NCI-H146 treated with DMSO at 0.1 percent for 48 hours (cell line): Measurements from ENCODE around the gene AMPD1.

ENCODE experiments used
- DNase-seq: peaks from one replicate; lab custom pipeline; 2025; ENCODE audit not compliant: unreplicated experiment; lab: John Stamatoyannopoulos, UW

Gene AMPD1

DNA sequence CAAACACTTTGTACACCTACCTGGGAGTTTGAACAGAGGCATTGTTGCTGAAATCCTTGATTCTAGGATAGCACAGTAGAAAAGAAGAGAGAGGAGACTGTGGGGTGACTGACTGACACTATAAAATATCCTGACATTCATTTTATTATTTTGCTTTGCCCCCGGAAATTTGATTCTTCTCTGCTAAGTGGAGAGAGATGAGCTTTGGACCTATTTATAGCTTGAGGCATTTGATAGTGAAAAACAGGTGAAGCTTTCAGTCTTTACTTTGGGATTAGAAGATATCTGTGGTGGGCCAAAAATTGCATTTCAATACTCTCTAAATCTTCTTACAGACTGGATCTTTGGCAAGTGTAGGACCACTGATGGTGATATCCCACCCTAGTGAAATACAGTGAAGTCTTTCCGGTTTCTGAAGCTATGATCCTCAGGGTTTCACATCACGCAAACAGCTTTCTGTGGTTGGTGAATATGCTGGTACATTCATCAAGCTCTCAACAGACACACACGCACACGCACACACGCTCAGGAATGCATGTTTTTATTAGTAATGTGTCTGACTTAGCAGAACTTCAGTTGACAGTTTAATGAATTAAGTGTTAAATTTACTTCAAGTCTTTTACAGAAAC is at the start of gene AMPD1:
AMPD1 (minus strand) TSS at position 117 of the 629 bp plus-strand sequence; CDS start at position 42, 75 bp downstream.
- no peak for DNase-seq

DNA sequence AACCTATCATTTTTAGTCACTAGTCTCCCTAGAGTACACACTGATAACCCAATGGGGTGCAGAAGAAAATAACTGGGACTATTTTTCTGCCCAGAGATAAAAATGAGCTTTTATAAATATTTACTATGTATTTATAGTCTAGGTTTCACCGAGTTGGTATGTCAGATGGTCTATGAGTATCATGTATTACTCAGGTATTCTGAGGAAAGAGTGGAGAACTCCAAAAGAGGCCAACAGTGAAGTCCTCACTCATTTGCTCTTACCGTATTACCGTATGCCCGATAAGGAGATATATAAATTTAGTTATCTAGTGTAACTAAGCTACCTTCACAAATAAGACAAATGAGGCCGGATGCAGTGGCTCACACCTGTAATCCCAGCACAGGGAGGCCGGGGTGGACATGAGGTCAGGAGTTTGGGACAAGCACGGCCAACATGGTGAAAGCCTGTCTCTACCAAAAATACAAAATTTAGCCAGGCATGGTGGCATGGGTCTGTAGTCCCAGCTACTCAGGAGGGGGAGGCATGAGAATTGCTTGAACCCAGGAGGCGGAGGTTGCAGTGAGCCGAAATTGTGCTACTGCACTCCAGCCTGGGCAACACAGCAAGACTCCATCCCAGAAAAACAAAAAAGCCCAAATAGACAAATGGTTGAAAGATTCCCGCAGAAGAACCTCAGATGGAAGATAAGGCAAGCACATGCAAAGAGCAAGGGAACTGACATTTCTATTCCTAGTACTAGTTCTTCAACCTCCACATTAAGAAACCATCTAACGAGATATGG is 46.8 kb upstream of the AMPD1 start:
- DNase-seq, result no peak

DNA sequence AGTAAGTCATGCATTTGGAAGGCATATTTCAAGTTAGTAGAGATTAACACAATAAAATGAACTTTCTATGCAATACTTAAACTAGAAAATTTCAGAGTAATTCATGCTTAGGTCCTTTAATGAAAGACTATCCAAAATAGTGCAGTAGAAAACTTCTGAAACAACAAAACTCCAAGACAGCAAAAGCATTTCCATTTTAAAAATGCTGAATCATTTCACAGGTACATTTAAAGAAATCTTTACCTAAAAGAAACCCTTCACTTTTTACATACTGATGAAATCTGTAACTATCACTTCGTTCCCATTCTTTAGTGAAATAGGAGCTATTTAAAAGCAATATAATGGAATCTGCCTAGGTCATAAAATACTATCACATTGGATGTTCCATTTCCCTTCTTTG is 45.0 kb upstream of the AMPD1 start:
- DNase-seq, result no peak

DNA sequence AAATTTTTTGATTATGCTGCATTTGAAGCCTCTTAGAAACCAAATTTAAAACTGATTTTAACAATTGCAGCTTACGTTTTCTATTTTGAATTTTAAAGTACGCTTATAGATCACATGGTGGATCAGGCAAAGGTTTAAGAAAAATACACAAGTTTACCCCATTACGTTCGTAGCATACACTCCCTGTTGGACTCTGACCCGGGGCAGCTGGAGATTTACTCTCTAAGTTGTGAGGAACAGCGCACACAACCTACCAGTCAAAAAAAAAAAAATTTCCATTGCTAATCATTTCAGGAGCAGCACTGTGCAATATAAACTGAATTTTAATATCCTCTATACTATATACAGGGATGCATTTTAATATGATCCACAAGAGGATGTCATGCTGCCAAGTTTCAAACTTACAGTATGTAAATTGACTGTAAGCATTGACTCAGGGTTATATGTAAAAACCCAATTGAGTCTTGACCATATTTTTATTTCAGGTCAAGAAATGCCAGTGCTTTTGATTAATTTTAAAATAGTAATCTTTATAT is 42.0 kb upstream of the AMPD1 start:
- no peak for DNase-seq

DNA sequence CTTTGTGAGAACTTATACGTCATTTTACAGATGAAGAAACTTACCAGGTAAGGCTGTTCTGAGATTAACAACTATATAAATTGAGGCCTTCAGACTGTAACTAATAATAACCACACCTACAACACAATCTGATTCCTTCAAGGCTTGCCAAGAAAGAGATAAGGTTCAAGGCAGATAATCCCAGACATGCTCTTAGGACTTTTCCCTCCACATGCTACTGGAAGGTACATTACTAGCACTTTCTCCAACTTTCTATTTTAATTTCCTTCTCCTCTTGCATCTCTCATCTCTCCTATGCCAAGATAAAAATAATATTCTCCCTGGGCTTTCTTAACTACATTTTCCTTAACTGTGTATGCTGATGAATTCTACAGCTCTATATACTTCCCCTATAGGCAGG is 40.1 kb upstream of the AMPD1 start:
- no peak for DNase-seq

DNA sequence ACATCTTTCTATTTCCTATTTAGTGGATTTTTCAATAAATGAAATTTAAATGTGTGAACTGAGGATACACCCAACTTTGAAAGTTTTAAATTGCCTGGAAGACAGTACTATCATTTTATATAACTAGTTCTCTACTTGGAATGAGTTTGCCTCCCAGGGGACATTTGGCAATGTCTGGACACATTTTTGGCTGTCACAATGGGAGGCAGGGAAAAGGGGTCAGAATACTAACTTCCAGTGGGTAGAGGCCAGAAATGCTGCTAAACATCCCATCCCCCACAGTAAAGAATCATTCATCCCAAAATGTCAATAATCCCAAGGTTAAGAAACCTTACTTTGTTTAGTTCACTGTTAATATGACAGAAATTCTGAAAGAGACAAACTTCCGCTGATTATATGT is 34.4 kb upstream of the AMPD1 start:
- DNase-seq, result no peak

DNA sequence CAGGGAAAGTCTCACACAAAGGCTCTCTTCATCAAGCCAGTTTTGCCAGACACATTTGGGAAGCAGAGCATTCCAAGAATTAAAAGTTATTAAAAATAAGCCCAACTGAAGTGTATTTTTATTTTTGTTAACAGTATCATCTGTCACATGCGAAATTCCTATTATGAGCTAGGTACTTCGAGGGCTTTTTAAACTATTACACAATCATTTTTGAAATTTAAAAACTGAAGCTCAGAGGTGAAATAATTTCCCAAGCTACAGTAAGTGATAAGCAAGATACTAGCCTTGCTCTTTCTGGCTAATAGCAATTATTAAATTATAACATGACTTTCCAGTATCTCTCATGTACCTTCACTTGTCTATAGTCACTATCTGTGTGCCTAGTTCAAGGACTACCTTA is 33.2 kb upstream of the AMPD1 start:
- DNase-seq, result no peak

DNA sequence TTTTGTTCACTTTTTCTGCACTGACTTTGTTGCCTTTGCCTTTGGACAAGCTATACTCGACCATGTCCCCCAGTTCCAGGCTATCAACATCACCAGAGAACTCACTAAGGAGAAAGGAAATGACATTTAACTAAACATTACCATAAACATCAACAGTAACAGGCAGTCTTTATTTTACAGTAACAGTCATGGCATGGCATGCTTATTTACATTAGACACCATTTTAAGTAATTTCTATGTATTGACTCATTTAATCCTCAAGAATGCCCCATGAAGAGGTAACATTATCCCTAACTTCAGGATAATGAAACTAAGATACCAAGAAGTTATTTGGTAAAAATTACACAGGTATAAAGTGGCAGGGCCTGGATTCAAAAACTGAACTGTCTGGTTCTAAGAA is 29.9 kb upstream of the AMPD1 start:
- DNase-seq, result no peak

DNA sequence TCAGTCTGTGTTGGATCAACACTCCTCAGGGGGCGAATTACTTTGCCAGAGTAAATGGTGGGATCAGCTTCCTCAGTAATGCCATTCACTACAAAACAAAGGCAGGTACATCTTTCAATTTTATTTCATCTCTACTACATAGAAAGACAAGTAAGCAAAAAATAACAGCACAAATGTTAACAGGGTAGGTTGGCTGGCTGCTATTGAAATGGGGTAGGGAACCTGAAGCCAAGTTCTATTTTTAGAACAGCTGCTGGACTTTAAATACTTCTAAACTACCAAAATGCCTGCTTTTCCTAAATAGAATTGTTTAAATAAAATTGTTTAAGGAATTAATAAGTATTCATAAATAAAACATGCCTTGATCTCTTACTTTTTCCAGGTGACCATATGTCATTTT is 28.6 kb upstream of the AMPD1 start:
- DNase-seq, result no peak

DNA sequence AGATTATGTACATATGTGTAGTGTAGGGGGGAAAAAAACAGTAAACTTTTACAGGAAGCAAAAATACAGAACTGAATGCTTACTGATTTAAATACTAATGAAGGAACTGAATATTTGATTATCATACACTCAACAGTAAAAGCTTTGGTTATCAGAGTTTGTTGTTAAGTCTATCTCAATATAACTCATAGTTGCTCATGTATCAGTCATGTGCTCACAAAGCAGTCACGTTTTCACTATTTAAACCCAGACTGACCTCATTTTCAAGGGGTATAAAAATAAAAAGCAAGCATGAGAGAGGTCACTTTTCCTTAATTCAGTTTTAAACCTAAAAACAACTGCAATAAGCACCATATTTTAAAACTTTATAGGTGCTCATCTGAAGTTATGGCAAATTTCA is 28.1 kb upstream of the AMPD1 start:
- no peak for DNase-seq

DNA sequence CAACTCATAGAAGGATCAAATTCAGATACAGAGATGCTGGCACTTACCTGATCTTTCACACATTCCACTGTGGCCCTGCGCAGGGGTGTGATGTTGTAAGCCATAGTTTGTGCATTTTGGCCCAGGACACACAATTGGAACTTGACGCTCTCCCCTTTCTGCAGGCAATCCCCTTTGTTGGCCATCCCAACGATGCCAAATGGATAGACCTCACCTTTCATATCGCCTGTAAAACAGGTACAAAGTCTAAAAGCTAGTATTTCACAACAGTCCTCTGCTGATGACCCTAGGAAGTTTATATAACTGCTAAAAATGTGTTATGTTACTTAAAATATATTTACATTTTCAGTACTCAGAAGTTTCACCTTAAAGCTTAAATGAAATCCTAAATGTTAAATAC is 25.1 kb upstream of the AMPD1 start:
- no peak for DNase-seq

DNA sequence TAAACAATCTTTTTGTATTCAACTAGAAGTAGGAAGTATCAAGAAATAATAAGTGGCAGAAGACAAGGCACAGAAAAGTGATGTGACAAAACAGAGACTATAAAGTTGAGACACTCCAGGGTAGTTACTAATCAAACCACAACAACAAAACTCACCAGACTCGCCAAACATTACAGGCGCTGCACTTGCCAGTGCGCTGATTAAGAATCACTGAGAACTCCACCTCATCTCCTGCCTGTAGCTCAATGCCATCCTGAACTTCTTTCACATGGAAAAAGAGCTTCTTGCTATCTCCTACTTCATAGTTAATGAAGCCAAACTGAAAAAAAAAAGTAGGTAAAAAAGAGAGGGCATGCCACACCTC is 24.1 kb upstream of the AMPD1 start:
- no peak for DNase-seq

DNA sequence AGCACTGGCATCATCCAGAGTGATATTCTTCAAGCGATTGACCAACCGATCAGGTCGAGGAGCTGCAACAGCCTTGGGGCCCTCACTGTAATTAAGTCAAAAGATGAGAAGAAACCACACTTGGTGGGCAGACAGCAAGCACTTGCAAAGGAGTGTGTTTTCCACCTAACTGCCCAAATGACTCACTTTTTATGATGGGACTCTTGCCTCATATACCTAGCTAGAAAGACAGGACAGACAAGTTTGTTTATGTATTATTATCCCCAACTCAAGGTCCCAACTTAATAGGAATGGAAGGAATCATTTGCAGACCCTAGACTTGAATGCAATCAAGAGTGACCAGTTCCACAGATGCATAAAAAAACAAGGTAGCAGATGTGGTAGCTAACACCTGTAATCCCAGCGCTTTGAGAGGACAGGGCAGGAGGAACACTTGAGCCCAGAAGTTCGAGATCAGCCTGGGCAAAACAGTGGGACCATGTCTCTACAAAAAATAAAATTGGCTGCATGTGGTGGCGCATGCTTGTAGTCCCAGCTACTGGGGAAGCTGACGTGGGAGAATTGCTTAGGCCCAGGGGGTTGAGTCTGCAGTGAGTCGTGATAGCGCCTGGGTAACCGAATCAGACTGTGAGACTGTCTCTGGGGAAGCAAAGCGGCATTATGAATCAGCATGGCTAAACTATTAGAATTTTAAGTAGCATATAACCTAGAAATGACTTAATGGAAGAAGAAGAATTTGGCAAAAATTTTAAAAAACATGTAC is 23.5 kb upstream of the AMPD1 start:
- no peak for DNase-seq

DNA sequence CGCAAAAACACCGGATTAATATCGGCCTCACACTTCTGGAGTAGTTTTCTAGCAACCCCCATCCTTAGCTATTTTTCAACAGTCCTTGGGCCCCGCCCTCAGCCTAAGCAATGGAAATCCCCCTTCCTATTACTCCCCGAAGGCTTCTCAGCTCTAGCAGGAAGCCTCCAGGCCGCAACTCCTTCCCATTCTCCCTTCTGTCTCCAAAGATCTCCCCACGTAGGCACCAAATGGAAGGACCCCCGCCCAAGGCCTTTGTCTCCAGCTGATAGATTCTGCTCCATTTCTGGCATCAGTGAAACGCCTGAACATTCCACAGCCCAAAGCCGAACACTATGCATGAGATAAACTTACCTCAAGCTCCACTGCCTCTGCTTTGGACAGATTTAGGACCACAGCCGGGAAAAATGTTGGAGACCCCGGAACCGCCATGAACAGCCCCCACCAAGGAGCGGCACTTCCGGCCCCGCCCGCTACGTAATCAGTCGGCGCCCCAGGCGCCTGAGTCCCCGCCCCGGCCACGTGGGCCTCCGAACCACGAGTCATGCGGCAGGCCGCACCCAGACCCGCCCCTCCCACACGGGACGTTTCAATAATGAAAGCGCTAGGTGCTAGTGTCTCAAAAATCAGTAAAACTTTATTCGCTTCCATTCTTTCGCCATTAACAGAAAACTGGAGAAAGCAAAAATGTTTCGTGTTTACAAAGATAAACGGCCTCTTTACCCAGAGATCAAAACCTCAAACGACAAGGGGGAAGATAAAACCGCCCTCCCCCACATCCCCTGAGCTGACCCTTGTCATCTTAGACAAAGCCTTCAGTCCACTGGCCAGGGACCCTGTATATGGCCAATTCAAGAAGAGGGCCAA is 21.2 kb upstream of the AMPD1 start, which contains the start of gene NRAS:
NRAS (minus strand) TSS at position 468 of the 867 bp plus-strand sequence. CDS start 611 bp downstream, outside the sequence.
- DNase-seq, result peak; percentile 55

DNA sequence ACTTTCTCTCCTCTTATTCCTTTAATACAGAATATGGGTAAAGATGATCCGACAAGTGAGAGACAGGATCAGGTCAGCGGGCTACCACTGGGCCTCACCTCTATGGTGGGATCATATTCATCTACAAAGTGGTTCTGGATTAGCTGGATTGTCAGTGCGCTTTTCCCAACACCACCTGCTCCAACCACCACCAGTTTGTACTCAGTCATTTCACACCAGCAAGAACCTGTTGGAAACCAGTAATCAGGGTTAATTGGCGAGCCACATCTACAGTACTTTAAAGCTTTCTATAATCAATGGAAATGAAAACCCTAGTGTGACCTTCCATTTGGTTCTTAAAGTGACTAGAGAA is 20.6 kb upstream of the AMPD1 start:
- DNase-seq, result no peak

DNA sequence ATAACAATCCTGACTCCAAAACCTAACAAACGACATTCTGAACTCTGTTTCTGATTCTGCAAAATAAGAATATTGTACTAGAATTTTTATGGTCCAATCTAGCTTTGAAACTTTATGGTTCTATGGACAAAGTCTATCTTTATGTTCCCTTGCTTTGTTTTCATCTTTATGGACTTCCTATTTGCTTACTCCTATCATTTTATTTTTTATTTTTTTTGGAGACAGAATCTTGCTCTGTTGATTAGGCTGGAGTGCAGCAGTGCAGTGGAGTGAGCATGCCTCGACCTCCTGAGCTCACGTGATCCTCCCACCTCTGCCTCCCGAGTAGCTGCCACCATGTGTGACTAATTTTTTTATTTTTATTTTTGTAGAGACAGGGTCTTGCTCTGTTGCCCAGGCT is 17.6 kb upstream of the AMPD1 start:
- DNase-seq, result no peak

DNA sequence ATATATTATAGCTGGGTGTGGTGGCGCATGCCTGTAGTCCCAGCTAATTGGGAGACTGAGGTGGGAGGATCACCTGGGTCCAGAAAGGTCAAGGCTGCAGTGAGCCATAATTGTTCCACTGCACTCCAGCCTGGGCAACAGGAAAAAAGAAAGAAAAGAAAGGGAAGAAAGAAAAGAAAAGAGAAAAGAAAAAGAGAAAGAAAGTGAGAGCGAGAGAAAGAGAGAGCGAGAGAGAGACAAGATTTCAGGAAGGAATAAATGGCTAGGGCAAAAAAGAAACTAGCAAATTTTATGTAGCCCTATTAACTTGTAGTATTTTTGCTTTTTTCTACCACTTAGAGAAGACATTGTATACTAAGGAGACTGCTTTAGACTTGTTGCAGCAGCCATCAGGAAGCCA is 15.0 kb upstream of the AMPD1 start:
- DNase-seq, result no peak

DNA sequence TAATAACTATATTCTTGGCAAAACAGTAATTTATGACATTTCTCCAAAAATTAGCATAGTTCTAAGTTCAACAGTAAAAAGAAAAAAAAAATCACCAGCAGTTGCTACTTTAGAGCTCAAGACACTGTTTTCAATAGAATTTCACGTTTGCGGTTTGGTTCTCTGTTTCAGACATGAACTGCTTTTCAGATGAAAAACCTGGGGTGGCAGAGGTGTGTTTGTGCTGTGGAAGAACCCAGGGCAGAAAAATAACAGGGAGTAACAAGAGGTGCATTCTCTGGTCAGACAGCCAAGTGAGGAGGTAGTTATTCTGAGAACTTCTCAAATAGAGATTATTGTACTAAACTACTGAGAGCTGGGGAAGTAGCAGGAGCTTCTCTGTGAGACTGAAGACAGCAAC is 12.3 kb upstream of the AMPD1 start:
- DNase-seq, result no peak

DNA sequence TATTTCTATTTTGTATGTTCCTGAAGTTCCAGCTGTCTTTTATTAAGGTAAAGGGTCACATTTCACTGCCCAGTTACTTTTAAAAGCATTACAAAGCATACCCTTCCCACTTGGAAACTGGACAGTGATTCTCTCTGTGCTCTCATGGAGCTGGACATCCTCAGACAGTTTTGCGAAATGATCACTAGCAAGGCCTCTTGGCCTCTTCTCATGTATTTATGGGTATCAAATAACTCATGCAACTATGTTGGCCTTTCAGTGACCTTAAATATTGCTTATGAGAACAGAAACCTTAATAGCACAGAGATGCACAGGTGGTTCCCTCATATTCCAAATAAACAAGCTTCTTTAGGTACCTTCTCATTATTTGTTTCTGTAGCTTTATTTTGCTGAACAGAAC is 7.9 kb upstream of the AMPD1 start:
- no peak for DNase-seq

DNA sequence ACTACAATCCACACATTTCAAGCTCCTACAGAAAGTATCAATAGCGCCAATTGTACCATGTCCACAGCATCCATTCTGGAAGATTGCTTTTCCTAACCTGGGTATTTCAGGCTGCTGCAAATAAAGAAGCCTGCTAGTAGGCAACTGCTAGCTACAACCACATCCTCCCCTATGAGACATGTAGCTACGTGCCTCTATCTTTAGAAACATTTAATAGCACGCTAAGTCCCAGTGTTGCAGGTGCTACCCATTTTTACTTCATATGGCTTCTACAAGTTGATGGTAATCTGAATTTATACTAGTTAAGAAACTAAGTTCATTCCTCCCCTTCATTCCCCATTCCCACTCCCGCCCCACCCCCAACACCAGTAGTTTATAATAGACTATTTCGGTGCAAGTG is 7.4 kb upstream of the AMPD1 start:
- DNase-seq, result no peak

DNA sequence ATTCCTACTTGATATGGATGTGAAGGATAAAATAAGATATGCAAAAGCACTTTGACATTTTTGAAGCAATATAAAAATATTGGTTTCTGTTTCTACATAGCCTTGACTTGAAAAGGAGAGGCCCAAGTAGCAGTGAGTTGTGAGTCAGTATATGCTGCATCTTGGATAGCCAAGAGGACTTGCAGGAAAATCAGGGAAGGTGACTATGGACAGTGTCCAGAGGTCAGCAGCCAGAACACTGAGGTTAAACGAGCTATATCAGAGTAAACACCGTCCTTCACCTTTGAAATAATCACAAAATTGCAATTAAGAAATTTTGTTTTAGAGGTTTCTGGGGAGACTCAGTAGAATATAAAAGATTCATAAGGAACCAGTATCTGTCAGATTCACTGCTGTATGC is 6.6 kb upstream of the AMPD1 start:
- no peak for DNase-seq
